Activated naive CD8-positive, alpha-beta T cell (primary cell): ENCODE measurements around the gene GRIA2.

Experiments used
- H3K27ac Mint-ChIP-seq: one replicate; pipeline ENCODE4 v1.8.0; 2021; ENCODE audit warnings: mixed read lengths
- H3K27me3 Mint-ChIP-seq: one replicate; pipeline ENCODE4 v1.8.0; 2021; ENCODE audit warnings: mixed read lengths
- H3K36me3 Mint-ChIP-seq: one replicate; pipeline ENCODE4 v1.8.0; 2021; ENCODE audit warnings: mixed read lengths
- H3K4me1 Mint-ChIP-seq: one replicate; pipeline ENCODE4 v1.8.0; 2021; ENCODE audit warnings: low read depth, mixed read lengths
- H3K4me3 Mint-ChIP-seq: one replicate; pipeline ENCODE4 v1.8.0; 2021; ENCODE audit warnings: mild to moderate bottlenecking, mixed read lengths
- H3K9me3 Mint-ChIP-seq: one replicate; pipeline ENCODE4 v1.8.0; 2021; ENCODE audit warnings: low read depth, mixed read lengths

The GRIA2 gene

GRCh38 chr4:157291071-157291470 is 70.5 kb downstream of the GRIA2 start:
- H3K27me3 Mint-ChIP-seq = no peaks in the 10 kb centered on the region
- H3K4me3 Mint-ChIP-seq = no peak overlapping the region
- no peaks in the 10 kb centered on the region for H3K9me3 Mint-ChIP-seq
- no peaks in the 10 kb centered on the region for H3K4me1 Mint-ChIP-seq
- no peak overlapping the region for H3K27ac Mint-ChIP-seq
- H3K36me3 Mint-ChIP-seq = no peaks in the 10 kb centered on the region

DNA sequence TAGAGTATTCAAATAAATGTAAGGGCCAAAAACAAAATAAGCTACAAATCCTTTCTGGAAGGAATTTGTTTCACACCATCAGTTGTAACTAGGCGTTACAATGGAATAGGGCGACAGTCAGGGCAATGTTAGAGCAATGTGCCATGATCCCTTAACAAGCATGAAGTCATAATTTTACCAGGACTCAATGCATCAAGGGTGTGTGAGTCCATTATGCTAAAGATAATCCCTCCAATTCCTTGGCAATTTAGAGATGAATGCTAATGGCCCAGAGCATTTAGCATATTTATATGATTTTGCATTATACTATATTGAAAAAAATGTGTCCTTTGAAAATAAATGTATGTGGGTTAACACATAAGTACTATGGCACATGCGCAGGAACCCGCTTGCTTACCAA is 73.1 kb downstream of the GRIA2 start:
- Mint-ChIP-seq H3K36me3 (no peaks in the 10 kb centered on the region), H3K27me3 (no peaks in the 10 kb centered on the region), H3K9me3 (peaks cover 5% of the 10 kb centered on the region), H3K4me1 (no peaks in the 10 kb centered on the region), H3K4me3 (no peak overlapping the region), H3K27ac (no peak overlapping the region)

GRCh38 chr4:157294575-157294974 is 74.0 kb downstream of the GRIA2 start:
- Mint-ChIP-seq H3K27me3 (no peaks in the 10 kb centered on the region), H3K36me3 (no peaks in the 10 kb centered on the region), H3K4me1 (no peaks in the 10 kb centered on the region), H3K4me3 (no peak overlapping the region), H3K27ac (no peak overlapping the region), H3K9me3 (peaks cover 5% of the 10 kb centered on the region)

DNA sequence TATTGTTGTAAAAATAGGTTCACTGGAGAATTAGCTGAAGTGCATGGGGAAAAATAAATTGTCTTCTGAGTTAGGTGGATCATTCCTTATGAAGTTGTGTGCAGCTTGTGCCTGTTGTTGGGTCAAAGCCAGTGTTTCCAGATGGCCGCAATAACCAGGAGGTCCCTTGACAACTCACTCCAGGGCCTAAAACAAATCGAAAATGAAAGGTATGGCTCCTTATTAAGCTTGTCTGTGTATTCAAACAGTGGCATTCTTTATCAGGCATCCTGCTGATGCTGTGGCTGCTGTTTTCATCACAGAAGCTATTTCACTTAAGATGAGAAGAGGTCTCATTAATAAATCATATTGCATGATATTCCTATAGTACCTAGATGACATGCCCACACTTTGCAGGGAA is 80.2 kb downstream of the GRIA2 start:
- Mint-ChIP-seq H3K27me3 (no peaks in the 10 kb centered on the region), H3K36me3 (no peaks in the 10 kb centered on the region), H3K4me1 (no peaks in the 10 kb centered on the region), H3K9me3 (peaks cover 5% of the 10 kb centered on the region), H3K4me3 (no peak overlapping the region), H3K27ac (no peak overlapping the region)

GRCh38 chr4:157303471-157303960 is 83.0 kb downstream of the GRIA2 start:
- H3K4me1 Mint-ChIP-seq = no peaks in the 10 kb centered on the region
- H3K36me3 Mint-ChIP-seq = no peaks in the 10 kb centered on the region
- no peaks in the 10 kb centered on the region for H3K9me3 Mint-ChIP-seq
- H3K27me3 Mint-ChIP-seq = no peaks in the 10 kb centered on the region
- no peak overlapping the region for H3K27ac Mint-ChIP-seq
- no peak overlapping the region for H3K4me3 Mint-ChIP-seq

- no peak overlapping the region for H3K4me3 Mint-ChIP-seq
- H3K36me3 Mint-ChIP-seq = no peaks in the 10 kb centered on the region
- no peaks in the 10 kb centered on the region for H3K9me3 Mint-ChIP-seq
- H3K4me1 Mint-ChIP-seq = no peaks in the 10 kb centered on the region
- H3K27me3 Mint-ChIP-seq = no peaks in the 10 kb centered on the region
- no peak overlapping the region for H3K27ac Mint-ChIP-seq
Observed at GRCh38 chr4:157304769-157305168, 84.2 kb downstream of the GRIA2 start.

DNA sequence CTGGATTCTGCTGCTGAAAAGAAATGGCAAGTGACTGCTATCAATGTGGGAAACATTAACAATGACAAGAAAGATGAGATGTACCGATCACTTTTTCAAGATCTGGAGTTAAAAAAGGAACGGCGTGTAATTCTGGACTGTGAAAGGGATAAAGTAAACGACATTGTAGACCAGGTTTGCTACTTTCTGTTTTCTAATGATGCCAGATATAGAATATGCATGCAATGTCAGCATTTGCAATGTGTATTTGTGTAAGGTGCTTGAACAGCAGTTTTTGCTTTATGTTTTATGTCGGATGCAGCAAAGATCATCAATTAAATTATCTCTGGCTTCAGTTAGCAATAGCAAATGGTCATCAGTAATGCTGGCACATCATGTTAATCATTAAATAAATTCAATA is 92.2 kb downstream of the GRIA2 start:
- Mint-ChIP-seq H3K27ac (no peak overlapping the region), H3K36me3 (no peaks in the 10 kb centered on the region), H3K4me3 (no peak overlapping the region), H3K9me3 (peaks cover 5% of the 10 kb centered on the region), H3K27me3 (no peaks in the 10 kb centered on the region), H3K4me1 (no peaks in the 10 kb centered on the region)

- Mint-ChIP-seq H3K9me3 (peaks cover 5% of the 10 kb centered on the region), H3K27me3 (no peaks in the 10 kb centered on the region), H3K4me3 (no peak overlapping the region), H3K27ac (no peak overlapping the region), H3K4me1 (no peaks in the 10 kb centered on the region), H3K36me3 (no peaks in the 10 kb centered on the region)
Observed at GRCh38 chr4:157314906-157315305, 94.4 kb downstream of the GRIA2 start.

DNA sequence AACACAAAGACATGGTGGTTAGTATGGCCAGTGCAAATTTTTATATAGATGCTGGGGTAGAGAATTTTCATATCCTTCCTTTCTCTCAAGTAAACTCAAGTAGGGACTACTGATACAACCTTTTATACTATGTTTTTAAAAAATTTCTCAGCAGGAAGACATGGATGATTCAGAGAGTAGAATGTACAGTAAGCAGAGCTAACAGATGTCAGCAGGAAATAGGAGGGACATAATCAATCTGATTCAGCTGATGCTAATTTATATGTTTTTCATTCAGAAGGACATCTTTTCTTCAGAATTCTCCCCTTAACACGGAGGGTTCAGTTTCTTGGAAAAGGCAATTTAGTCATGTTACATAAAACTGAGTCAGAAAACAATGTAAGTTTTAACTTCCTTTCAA is 95.4 kb downstream of the GRIA2 start:
- Mint-ChIP-seq H3K9me3 (peaks cover 5% of the 10 kb centered on the region), H3K27ac (no peak overlapping the region), H3K27me3 (no peaks in the 10 kb centered on the region), H3K36me3 (no peaks in the 10 kb centered on the region), H3K4me3 (no peak overlapping the region), H3K4me1 (no peaks in the 10 kb centered on the region)

DNA sequence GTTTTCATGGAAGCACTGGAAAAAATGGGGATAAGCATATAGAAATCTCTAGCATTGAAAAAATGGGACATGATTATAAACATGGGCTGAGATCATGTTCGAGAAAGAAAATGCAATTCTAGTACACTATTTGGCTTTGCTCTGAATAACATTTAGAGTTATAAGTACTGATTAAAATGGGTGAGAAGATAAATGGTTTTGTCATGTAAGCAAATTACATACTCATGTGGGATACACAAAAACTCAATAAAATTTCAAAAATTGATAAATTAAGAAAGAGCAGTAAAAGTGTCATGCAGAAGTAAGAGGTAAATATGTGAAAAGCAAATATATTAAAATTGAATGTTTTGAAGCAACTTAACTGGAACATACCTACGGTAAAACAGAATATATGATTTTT is 99.6 kb downstream of the GRIA2 start:
- no peak overlapping the region for H3K4me3 Mint-ChIP-seq
- peaks cover 3% of the 10 kb centered on the region for H3K9me3 Mint-ChIP-seq
- H3K36me3 Mint-ChIP-seq = no peaks in the 10 kb centered on the region
- no peak overlapping the region for H3K27ac Mint-ChIP-seq
- no peaks in the 10 kb centered on the region for H3K27me3 Mint-ChIP-seq
- H3K4me1 Mint-ChIP-seq = no peaks in the 10 kb centered on the region

GRCh38 chr4:157327666-157328065 is 107.1 kb downstream of the GRIA2 start:
- H3K9me3 Mint-ChIP-seq = peaks cover 7% of the 10 kb centered on the region
- H3K4me3 Mint-ChIP-seq = no peak overlapping the region
- H3K27ac Mint-ChIP-seq = no peak overlapping the region
- H3K36me3 Mint-ChIP-seq = no peaks in the 10 kb centered on the region
- no peaks in the 10 kb centered on the region for H3K27me3 Mint-ChIP-seq
- no peaks in the 10 kb centered on the region for H3K4me1 Mint-ChIP-seq

- no peak overlapping the region for H3K4me3 Mint-ChIP-seq
- H3K27me3 Mint-ChIP-seq = no peaks in the 10 kb centered on the region
- H3K36me3 Mint-ChIP-seq = no peaks in the 10 kb centered on the region
- H3K27ac Mint-ChIP-seq = no peak overlapping the region
- H3K9me3 Mint-ChIP-seq = no peaks in the 10 kb centered on the region
- H3K4me1 Mint-ChIP-seq = no peaks in the 10 kb centered on the region
Observed at GRCh38 chr4:157357887-157358286, 137.4 kb downstream of the GRIA2 start.

DNA sequence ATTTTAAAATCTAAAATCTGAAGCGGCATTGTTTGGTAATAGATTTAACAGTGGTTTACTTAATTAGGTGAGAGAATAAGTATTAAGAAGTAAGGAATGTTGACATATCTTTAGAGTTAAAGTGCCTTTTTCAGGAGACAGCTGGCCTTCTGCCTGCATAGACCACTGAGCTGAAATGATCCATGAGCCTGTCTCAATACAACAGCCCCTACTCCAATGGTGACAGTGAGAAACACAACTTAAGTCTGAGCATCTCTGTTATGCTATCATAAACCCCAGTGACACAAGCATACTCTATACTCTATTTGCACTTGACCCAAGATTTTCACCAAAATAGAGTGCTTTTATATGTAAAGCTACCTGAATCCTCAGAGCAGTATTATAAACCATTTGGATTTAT is 137.9 kb downstream of the GRIA2 start:
- no peaks in the 10 kb centered on the region for H3K36me3 Mint-ChIP-seq
- H3K4me3 Mint-ChIP-seq = no peak overlapping the region
- H3K27ac Mint-ChIP-seq = no peak overlapping the region
- H3K9me3 Mint-ChIP-seq = no peaks in the 10 kb centered on the region
- no peaks in the 10 kb centered on the region for H3K27me3 Mint-ChIP-seq
- no peaks in the 10 kb centered on the region for H3K4me1 Mint-ChIP-seq

GRCh38 chr4:157358851-157359250 is 138.3 kb downstream of the GRIA2 start:
- Mint-ChIP-seq H3K27ac (no peak overlapping the region), H3K4me3 (no peak overlapping the region), H3K9me3 (no peaks in the 10 kb centered on the region), H3K4me1 (no peaks in the 10 kb centered on the region), H3K27me3 (no peaks in the 10 kb centered on the region), H3K36me3 (no peaks in the 10 kb centered on the region)

- no peak overlapping the region for H3K27ac Mint-ChIP-seq
- no peaks in the 10 kb centered on the region for H3K9me3 Mint-ChIP-seq
- H3K4me1 Mint-ChIP-seq = no peaks in the 10 kb centered on the region
- no peaks in the 10 kb centered on the region for H3K27me3 Mint-ChIP-seq
- H3K36me3 Mint-ChIP-seq = no peaks in the 10 kb centered on the region
- H3K4me3 Mint-ChIP-seq = no peak overlapping the region
Observed at GRCh38 chr4:157363360-157363759, 142.8 kb downstream of the GRIA2 start.

DNA sequence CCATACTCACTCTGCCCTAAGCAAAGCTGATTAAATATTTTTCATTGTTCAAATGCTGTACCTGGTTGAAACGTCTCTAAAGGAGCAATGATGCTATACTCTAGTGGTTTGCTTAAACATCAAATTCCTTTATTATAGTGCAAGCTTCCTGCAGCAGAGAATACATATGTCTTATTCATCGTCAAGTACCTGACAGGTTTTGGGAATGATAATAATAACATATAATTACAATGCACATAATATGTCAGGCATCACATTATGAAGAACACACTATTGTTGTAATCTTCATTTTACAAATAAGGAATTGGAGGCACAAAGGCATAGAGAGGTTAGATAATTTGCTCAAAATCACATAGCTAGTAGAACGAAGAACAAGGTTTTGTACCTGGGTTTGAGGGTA is 151.6 kb downstream of the GRIA2 start:
- no peak overlapping the region for H3K27ac Mint-ChIP-seq
- no peaks in the 10 kb centered on the region for H3K9me3 Mint-ChIP-seq
- no peak overlapping the region for H3K4me3 Mint-ChIP-seq
- no peaks in the 10 kb centered on the region for H3K27me3 Mint-ChIP-seq
- H3K4me1 Mint-ChIP-seq = no peaks in the 10 kb centered on the region
- no peaks in the 10 kb centered on the region for H3K36me3 Mint-ChIP-seq

GRCh38 chr4:157372567-157372966 is 152.0 kb downstream of the GRIA2 start:
- H3K36me3 Mint-ChIP-seq = no peaks in the 10 kb centered on the region
- no peaks in the 10 kb centered on the region for H3K9me3 Mint-ChIP-seq
- H3K4me3 Mint-ChIP-seq = no peak overlapping the region
- H3K27ac Mint-ChIP-seq = no peak overlapping the region
- no peaks in the 10 kb centered on the region for H3K27me3 Mint-ChIP-seq
- H3K4me1 Mint-ChIP-seq = no peaks in the 10 kb centered on the region
